GM23338 (cell line): ENCODE measurements around the gene SSTR1. TPM values are rescaled to one million over a fixed set of nuclear protein-coding genes. Genes with fewer than 3 reads are reported as not detected.

Experiments used
- ATAC-seq: fragments of 200-7000 bp; cut with Tn5 transposase; 3 replicates; pipeline ENCODE4 v1.9.1; 2020
- DNase-seq: peaks from one replicate; pipeline ENCODE4 v3.0.0-alpha.2; 2015; ENCODE audit warnings: low spot score
- H2AFZ ChIP-seq: fragments of 200-600 bp; sonication (generic); 2 replicates; pipeline ENCODE4 v1.8.0; 2016; ENCODE audit warnings: antibody characterized with exemption, mild to moderate bottlenecking, moderate library complexity
- H3F3A ChIP-seq: fragments of 200-600 bp; sonication (generic); replicated peaks from 2 replicates; pipeline ENCODE4 v1.8.0; 2017; ENCODE audit warnings: antibody characterized with exemption, mixed run types, low read depth
- H3K27ac ChIP-seq: fragments of 200-600 bp; sonication (generic); 2 replicates; pipeline ENCODE4 v1.6.1; 2016; ENCODE audit warnings: low read depth
- H3K27me3 ChIP-seq: fragments of 200-600 bp; sonication (generic); 2 replicates; pipeline ENCODE4 v1.8.0; 2016; ENCODE audit warnings: mild to moderate bottlenecking, mixed run types, moderate library complexity; ENCODE audit not compliant: insufficient read depth
- H3K36me3 ChIP-seq: fragments of 200-600 bp; sonication (generic); 2 replicates; pipeline ENCODE4 v1.8.0; 2016; ENCODE audit warnings: mild to moderate bottlenecking; ENCODE audit not compliant: insufficient read depth
- H3K4me1 ChIP-seq: fragments of 200-600 bp; sonication (generic); 2 replicates; pipeline ENCODE4 v1.8.0; 2016; ENCODE audit warnings: mild to moderate bottlenecking, moderate library complexity; ENCODE audit not compliant: insufficient read depth
- H3K4me2 ChIP-seq: fragments of 200-600 bp; sonication (generic); 2 replicates; pipeline ENCODE4 v1.7.1; 2017; ENCODE audit warnings: mixed run types
- H3K4me3 ChIP-seq: fragments of 200-600 bp; sonication (generic); 2 replicates; pipeline ENCODE4 v1.6.1; 2016; ENCODE audit warnings: mixed run types
- H3K79me2 ChIP-seq: fragments of 200-600 bp; sonication (generic); replicated peaks from 2 replicates; pipeline ENCODE4 v1.8.0; 2017; ENCODE audit warnings: mild to moderate bottlenecking; ENCODE audit not compliant: insufficient read depth
- H3K9me2 ChIP-seq: fragments of 200-600 bp; sonication (generic); 2 replicates; pipeline ENCODE4 v1.8.0; 2017; ENCODE audit not compliant: insufficient read depth
- H4K20me1 ChIP-seq: fragments of 200-600 bp; sonication (generic); replicated peaks from 2 replicates; pipeline ENCODE4 v1.8.0; 2017; ENCODE audit warnings: mild to moderate bottlenecking; ENCODE audit not compliant: insufficient read depth
- H3K27ac Mint-ChIP-seq: 2 replicates; pipeline ENCODE4 v1.8.0; 2020; ENCODE audit warnings: inconsistent platforms, mild to moderate bottlenecking, moderate library complexity, mixed read lengths
- H3K27me3 Mint-ChIP-seq: 3 replicates; pipeline ENCODE4 v1.8.0; 2022; ENCODE audit warnings: low read depth, mild to moderate bottlenecking, moderate library complexity, mixed read lengths, inconsistent platforms; ENCODE audit not compliant: insufficient read depth, poor library complexity
- H3K36me3 Mint-ChIP-seq: 3 replicates; pipeline ENCODE4 v1.8.0; 2021; ENCODE audit warnings: low read depth, mild to moderate bottlenecking, inconsistent platforms, moderate library complexity, mixed read lengths
- H3K4me1 Mint-ChIP-seq: 3 replicates; pipeline ENCODE4 v1.8.0; 2020; ENCODE audit warnings: mild to moderate bottlenecking, inconsistent platforms, mixed read lengths
- H3K4me3 Mint-ChIP-seq: 3 replicates; pipeline ENCODE4 v1.8.0; 2021; ENCODE audit warnings: moderate library complexity, mild to moderate bottlenecking, inconsistent platforms, mixed read lengths
- H3K9me3 Mint-ChIP-seq: 3 replicates; pipeline ENCODE4 v1.8.0; 2020; ENCODE audit warnings: moderate library complexity, mild to moderate bottlenecking, inconsistent platforms, mixed read lengths
- CREB1 ChIP-seq: fragments of 250-450 bp; sonication (Bioruptor Pico); IDR thresholded peaks from 2 replicates; pipeline ENCODE4 v1.5.0; 2020; ENCODE audit warnings: low read depth, mild to moderate bottlenecking, moderate library complexity
- EZH2 ChIP-seq: fragments of 200-600 bp; sonication (generic); IDR thresholded peaks from one replicate; pipeline ENCODE4 v1.8.0; 2017; ENCODE audit warnings: antibody characterized with exemption, mild to moderate bottlenecking, low read depth; ENCODE audit not compliant: unreplicated experiment
- EZH2phosphoT487 ChIP-seq: fragments of 200-600 bp; sonication (generic); IDR thresholded peaks from one replicate; pipeline ENCODE4 v1.8.1; 2018; ENCODE audit warnings: antibody characterized with exemption; ENCODE audit not compliant: unreplicated experiment
- STAT1 ChIP-seq: IDR thresholded peaks from one replicate; pipeline ENCODE4 v1.6.1; 2016; ENCODE audit warnings: antibody characterized with exemption; ENCODE audit not compliant: unreplicated experiment
- ZNF114 ChIP-seq: fragments of 250-450 bp; sonication (Bioruptor Pico); IDR thresholded peaks from 2 replicates; pipeline ENCODE4 v1.5.0; 2020; ENCODE audit warnings: mild to moderate bottlenecking, moderate library complexity
- polyA plus RNA-seq: library from polyadenylated mRNA; unstranded; fragments of >200 nt; fragmentation: Nextera tagmentation; extraction: Ambion mirVana; gene quantifications from 2 replicates; pipeline ENCODE4 v1.2.1, GENCODE V29; 2016
- total RNA-seq: library from RNA; depleted of rRNA; stranded (reverse); fragments of >200 nt; shearing (Covaris generic); gene quantifications from 2 replicates; pipeline ENCODE4 v1.2.3, GENCODE V29; 2014
- TF ChIP-seq, protein P1 (sequence below), 2 experiments: fragments of 200-600 bp in 1 of 2; sonication (generic) in 1 of 2; conservative IDR thresholded peaks; 2 replicates each; pipeline versions ENCODE4 v1.5.1 to v1.6.1; 2016 to 2017; ENCODE audit warnings: antibody characterized with exemption in 2 of 2, low read depth in 2 of 2, mild to moderate bottlenecking in 2 of 2, moderate library complexity in 1 of 2
- TF ChIP-seq, protein P2 (sequence below): IDR thresholded peaks from 2 replicates; pipeline ENCODE4 v1.6.1; 2016; ENCODE audit warnings: antibody characterized with exemption

Gene SSTR1
- total and polyA plus RNA-seq, 2 experiments from 2014 or later: 0.42 to 0.80 TPM

DNA sequence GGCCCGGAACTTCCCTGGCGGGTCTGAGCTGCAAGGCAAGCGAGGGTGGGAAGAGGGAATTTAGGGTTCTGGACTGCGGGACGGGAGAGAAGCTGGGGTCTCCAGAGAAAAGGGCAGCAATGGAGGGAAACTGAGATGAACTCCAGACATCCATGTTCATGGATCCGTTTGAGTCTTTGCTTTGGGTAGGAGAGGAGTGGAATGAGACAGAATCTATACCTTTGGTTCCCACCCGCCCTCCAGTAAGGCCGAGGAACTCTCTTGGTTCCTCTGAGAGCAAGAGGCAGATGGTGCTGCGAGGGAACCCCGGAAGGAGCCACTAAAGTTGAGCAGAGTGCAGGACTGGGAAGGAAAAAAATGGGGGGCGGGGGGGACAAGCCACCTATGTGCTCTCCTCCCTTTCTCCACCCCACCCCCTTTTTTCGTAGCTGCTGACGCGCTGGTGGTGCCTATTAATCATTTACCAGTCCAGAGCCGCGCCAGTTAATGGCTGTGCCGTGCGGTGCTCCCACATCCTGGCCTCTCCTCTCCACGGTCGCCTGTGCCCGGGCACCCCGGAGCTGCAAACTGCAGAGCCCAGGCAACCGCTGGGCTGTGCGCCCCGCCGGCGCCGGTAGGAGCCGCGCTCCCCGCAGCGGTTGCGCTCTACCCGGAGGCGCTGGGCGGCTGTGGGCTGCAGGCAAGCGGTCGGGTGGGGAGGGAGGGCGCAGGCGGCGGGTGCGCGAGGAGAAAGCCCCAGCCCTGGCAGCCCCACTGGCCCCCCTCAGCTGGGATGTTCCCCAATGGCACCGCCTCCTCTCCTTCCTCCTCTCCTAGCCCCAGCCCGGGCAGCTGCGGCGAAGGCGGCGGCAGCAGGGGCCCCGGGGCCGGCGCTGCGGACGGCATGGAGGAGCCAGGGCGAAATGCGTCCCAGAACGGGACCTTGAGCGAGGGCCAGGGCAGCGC, 1.2 kb downstream of the SSTR1 start (continued):
- TF ChIP-seq ZNF114 (CRISPR knock-in tag) (no peak), CREB1 (CRISPR knock-in tag) (no peak; the same call in 1 of the 2 replicates)
- TF ChIP-seq, protein P1, sequence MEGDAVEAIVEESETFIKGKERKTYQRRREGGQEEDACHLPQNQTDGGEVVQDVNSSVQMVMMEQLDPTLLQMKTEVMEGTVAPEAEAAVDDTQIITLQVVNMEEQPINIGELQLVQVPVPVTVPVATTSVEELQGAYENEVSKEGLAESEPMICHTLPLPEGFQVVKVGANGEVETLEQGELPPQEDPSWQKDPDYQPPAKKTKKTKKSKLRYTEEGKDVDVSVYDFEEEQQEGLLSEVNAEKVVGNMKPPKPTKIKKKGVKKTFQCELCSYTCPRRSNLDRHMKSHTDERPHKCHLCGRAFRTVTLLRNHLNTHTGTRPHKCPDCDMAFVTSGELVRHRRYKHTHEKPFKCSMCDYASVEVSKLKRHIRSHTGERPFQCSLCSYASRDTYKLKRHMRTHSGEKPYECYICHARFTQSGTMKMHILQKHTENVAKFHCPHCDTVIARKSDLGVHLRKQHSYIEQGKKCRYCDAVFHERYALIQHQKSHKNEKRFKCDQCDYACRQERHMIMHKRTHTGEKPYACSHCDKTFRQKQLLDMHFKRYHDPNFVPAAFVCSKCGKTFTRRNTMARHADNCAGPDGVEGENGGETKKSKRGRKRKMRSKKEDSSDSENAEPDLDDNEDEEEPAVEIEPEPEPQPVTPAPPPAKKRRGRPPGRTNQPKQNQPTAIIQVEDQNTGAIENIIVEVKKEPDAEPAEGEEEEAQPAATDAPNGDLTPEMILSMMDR (conservative IDR thresholded peaks at IDR 0.05; ENCODE audit: low read depth in 2 of 2): peak in 1 of 2 experiments; percentile 41; a peak in 2 of 4 replicates

DNA sequence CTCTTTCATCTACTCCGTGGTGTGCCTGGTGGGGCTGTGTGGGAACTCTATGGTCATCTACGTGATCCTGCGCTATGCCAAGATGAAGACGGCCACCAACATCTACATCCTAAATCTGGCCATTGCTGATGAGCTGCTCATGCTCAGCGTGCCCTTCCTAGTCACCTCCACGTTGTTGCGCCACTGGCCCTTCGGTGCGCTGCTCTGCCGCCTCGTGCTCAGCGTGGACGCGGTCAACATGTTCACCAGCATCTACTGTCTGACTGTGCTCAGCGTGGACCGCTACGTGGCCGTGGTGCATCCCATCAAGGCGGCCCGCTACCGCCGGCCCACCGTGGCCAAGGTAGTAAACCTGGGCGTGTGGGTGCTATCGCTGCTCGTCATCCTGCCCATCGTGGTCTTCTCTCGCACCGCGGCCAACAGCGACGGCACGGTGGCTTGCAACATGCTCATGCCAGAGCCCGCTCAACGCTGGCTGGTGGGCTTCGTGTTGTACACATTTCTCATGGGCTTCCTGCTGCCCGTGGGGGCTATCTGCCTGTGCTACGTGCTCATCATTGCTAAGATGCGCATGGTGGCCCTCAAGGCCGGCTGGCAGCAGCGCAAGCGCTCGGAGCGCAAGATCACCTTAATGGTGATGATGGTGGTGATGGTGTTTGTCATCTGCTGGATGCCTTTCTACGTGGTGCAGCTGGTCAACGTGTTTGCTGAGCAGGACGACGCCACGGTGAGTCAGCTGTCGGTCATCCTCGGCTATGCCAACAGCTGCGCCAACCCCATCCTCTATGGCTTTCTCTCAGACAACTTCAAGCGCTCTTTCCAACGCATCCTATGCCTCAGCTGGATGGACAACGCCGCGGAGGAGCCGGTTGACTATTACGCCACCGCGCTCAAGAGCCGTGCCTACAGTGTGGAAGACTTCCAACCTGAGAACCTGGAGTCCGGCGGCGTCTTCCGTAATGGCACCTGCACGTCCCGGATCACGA, 2.2 kb downstream of the SSTR1 start:
- H3K27me3 Mint-ChIP-seq: peaks cover 88% of the 10 kb centered on the region
- no peaks in the 10 kb centered on the region for H3K9me2 ChIP-seq
- peaks cover 45% of the 10 kb centered on the region for H3K4me1 Mint-ChIP-seq
- DNase-seq: peak; percentile 50
- H3K27me3 ChIP-seq: peaks cover 100% of the 10 kb centered on the region
- TF ChIP-seq STAT1: no peak
- TF ChIP-seq EZH2: peak; percentile 73
- TF ChIP-seq EZH2phosphoT487: peak; percentile 50
- TF ChIP-seq, protein P2, sequence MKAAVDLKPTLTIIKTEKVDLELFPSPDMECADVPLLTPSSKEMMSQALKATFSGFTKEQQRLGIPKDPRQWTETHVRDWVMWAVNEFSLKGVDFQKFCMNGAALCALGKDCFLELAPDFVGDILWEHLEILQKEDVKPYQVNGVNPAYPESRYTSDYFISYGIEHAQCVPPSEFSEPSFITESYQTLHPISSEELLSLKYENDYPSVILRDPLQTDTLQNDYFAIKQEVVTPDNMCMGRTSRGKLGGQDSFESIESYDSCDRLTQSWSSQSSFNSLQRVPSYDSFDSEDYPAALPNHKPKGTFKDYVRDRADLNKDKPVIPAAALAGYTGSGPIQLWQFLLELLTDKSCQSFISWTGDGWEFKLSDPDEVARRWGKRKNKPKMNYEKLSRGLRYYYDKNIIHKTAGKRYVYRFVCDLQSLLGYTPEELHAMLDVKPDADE: no peak
- peaks cover 39% of the 10 kb centered on the region for H3K4me1 ChIP-seq
- peaks cover 13% of the 10 kb centered on the region for H3F3A ChIP-seq
- peak overlapping the region; percentile 79 for H3K4me2 ChIP-seq
- peak overlapping the region; percentile 51 for H3K4me3 ChIP-seq
- no peak overlapping the region for H3K27ac Mint-ChIP-seq
- peaks cover 22% of the 10 kb centered on the region for H3K9me3 Mint-ChIP-seq
- peak overlapping the region; percentile 65 for H2AFZ ChIP-seq
- no peak overlapping the region for H3K27ac ChIP-seq
- ATAC-seq: peak; percentile 2
- peaks cover 3% of the 10 kb centered on the region; the same call in 1 of the 3 replicates for H3K36me3 Mint-ChIP-seq
- peak overlapping the region; percentile 70 for H3K4me3 Mint-ChIP-seq
- no peaks in the 10 kb centered on the region for H3K36me3 ChIP-seq
- no peaks in the 10 kb centered on the region; the same call in 1 of the 2 replicates for H4K20me1 ChIP-seq
- H3K79me2 ChIP-seq: no peaks in the 10 kb centered on the region
